ENCODE results near the gene ERICH2.

The ERICH2 gene

GRCh38 chr2:170770606-170771420, 635 bp downstream of the ERICH2 start:
- DNase-seq (ENCODE audit: insufficient read length) (peak; percentile 73), FAIRE-seq (peak; percentile 78)
- TF ChIP-seq POLR2AphosphoS5 (IDR thresholded peaks at IDR 0.05; ENCODE audit: low read depth, low read length): no peak
- no peak for TF ChIP-seq POLR2A (IDR thresholded peaks at IDR 0.05; ENCODE audit: low read depth, low read length)
- TF ChIP-seq TAF1 (IDR thresholded peaks at IDR 0.05; ENCODE audit: borderline replicate concordance, low read depth, low read length): no peak

- no peak for DNase-seq (ENCODE audit: insufficient read length)
- no peak for FAIRE-seq
- TF ChIP-seq POLR2A (IDR thresholded peaks at IDR 0.05; ENCODE audit: low read depth, low read length): no peak
- no peak for TF ChIP-seq TAF1 (IDR thresholded peaks at IDR 0.05; ENCODE audit: borderline replicate concordance, low read depth, low read length)
- TF ChIP-seq POLR2AphosphoS5 (IDR thresholded peaks at IDR 0.05; ENCODE audit: low read depth, low read length): no peak
Observed at GRCh38 chr2:170771421-170771937, 1.3 kb downstream of the ERICH2 start.

GRCh38 chr2:170772295-170772694, 2.1 kb downstream of the ERICH2 start:
- FAIRE-seq: no peak
- no peak for TF ChIP-seq POLR2A (IDR thresholded peaks at IDR 0.05; ENCODE audit: low read depth, low read length)
- TF ChIP-seq POLR2AphosphoS5 (IDR thresholded peaks at IDR 0.05; ENCODE audit: low read depth, low read length): no peak
- TF ChIP-seq TAF1 (IDR thresholded peaks at IDR 0.05; ENCODE audit: borderline replicate concordance, low read depth, low read length): no peak
- no peak for DNase-seq (ENCODE audit: insufficient read length)

GRCh38 chr2:170774074-170774473, 3.9 kb downstream of the ERICH2 start:
- DNase-seq (ENCODE audit: insufficient read length) (no peak), FAIRE-seq (no peak)
- TF ChIP-seq TAF1 (IDR thresholded peaks at IDR 0.05; ENCODE audit: borderline replicate concordance, low read depth, low read length) (no peak), POLR2A (IDR thresholded peaks at IDR 0.05; ENCODE audit: low read depth, low read length) (no peak), POLR2AphosphoS5 (IDR thresholded peaks at IDR 0.05; ENCODE audit: low read depth, low read length) (no peak)

GRCh38 chr2:170778900-170779299, 8.7 kb downstream of the ERICH2 start:
- no peak for DNase-seq (ENCODE audit: insufficient read length)
- no peak for FAIRE-seq
- no peak for TF ChIP-seq POLR2A (IDR thresholded peaks at IDR 0.05; ENCODE audit: low read depth, low read length)
- TF ChIP-seq TAF1 (IDR thresholded peaks at IDR 0.05; ENCODE audit: borderline replicate concordance, low read depth, low read length): no peak
- TF ChIP-seq POLR2AphosphoS5 (IDR thresholded peaks at IDR 0.05; ENCODE audit: low read depth, low read length): no peak

GRCh38 chr2:170779304-170779703, 9.1 kb downstream of the ERICH2 start:
- TF ChIP-seq POLR2A (IDR thresholded peaks at IDR 0.05; ENCODE audit: low read depth, low read length): no peak
- no peak for TF ChIP-seq POLR2AphosphoS5 (IDR thresholded peaks at IDR 0.05; ENCODE audit: low read depth, low read length)
- TF ChIP-seq TAF1 (IDR thresholded peaks at IDR 0.05; ENCODE audit: borderline replicate concordance, low read depth, low read length): no peak
- FAIRE-seq (no peak), DNase-seq (ENCODE audit: insufficient read length) (no peak)

GRCh38 chr2:170782673-170783072, 12.5 kb downstream of the ERICH2 start:
- no peak for DNase-seq (ENCODE audit: insufficient read length)

GRCh38 chr2:170783549-170783948, 13.4 kb downstream of the ERICH2 start:
- FAIRE-seq: no peak
- no peak for DNase-seq (ENCODE audit: insufficient read length)
- TF ChIP-seq POLR2A (IDR thresholded peaks at IDR 0.05; ENCODE audit: low read depth, low read length): no peak
- TF ChIP-seq TAF1 (IDR thresholded peaks at IDR 0.05; ENCODE audit: borderline replicate concordance, low read depth, low read length): no peak
- TF ChIP-seq POLR2AphosphoS5 (IDR thresholded peaks at IDR 0.05; ENCODE audit: low read depth, low read length): no peak

More at GRCh38 chr2:170782673-170783072, 12.5 kb downstream of the ERICH2 start:
- no peak for TF ChIP-seq POLR2A (IDR thresholded peaks at IDR 0.05; ENCODE audit: low read depth, low read length)
- no peak for TF ChIP-seq TAF1 (IDR thresholded peaks at IDR 0.05; ENCODE audit: borderline replicate concordance, low read depth, low read length)
- TF ChIP-seq POLR2AphosphoS5 (IDR thresholded peaks at IDR 0.05; ENCODE audit: low read depth, low read length): no peak
- FAIRE-seq: no peak

- no peak for FAIRE-seq
- TF ChIP-seq POLR2A (IDR thresholded peaks at IDR 0.05; ENCODE audit: low read depth, low read length) (no peak), TAF1 (IDR thresholded peaks at IDR 0.05; ENCODE audit: borderline replicate concordance, low read depth, low read length) (no peak), POLR2AphosphoS5 (IDR thresholded peaks at IDR 0.05; ENCODE audit: low read depth, low read length) (no peak)
- DNase-seq (ENCODE audit: insufficient read length): no peak
Observed at GRCh38 chr2:170798996-170799395, 28.8 kb downstream of the ERICH2 start.

- DNase-seq (ENCODE audit: insufficient read length): no peak
- TF ChIP-seq POLR2A (IDR thresholded peaks at IDR 0.05; ENCODE audit: low read depth, low read length): no peak
- no peak for TF ChIP-seq POLR2AphosphoS5 (IDR thresholded peaks at IDR 0.05; ENCODE audit: low read depth, low read length)
- TF ChIP-seq TAF1 (IDR thresholded peaks at IDR 0.05; ENCODE audit: borderline replicate concordance, low read depth, low read length): no peak
- FAIRE-seq: no peak
Observed at GRCh38 chr2:170806548-170806947, 36.4 kb downstream of the ERICH2 start.

GRCh38 chr2:170812710-170813600, 42.8 kb downstream of the ERICH2 start:
- no peak for DNase-seq (ENCODE audit: insufficient read length)

More at GRCh38 chr2:170812710-170813600, 42.8 kb downstream of the ERICH2 start:
- TF ChIP-seq POLR2AphosphoS5 (IDR thresholded peaks at IDR 0.05; ENCODE audit: low read depth, low read length): no peak
- peak; percentile 70 for FAIRE-seq
